GM12801 (cell line): ENCODE measurements around the gene PIAS4.

Experiments
- CTCF ChIP-seq: IDR thresholded peaks from one replicate; pipeline ENCODE4 v1.5.1; 2011; ENCODE audit warnings: control low read depth; ENCODE audit not compliant: insufficient read length; ENCODE audit errors: extremely low read depth

The PIAS4 gene

GRCh38 chr19:4061683-4062418 lies 54.3 kb downstream of the PIAS4 start:
- TF ChIP-seq CTCF: no peak

- no peak for TF ChIP-seq CTCF
These were observed 55.2 kb downstream of the PIAS4 start for GRCh38 chr19:4062419-4063368.

GRCh38 chr19:4063369-4064148 lies 56.0 kb downstream of the PIAS4 start:
- no peak for TF ChIP-seq CTCF

GRCh38 chr19:4064149-4064495 lies 56.6 kb downstream of the PIAS4 start:
- no peak for TF ChIP-seq CTCF

GRCh38 chr19:4064496-4065260 lies 57.1 kb downstream of the PIAS4 start:
- no peak for TF ChIP-seq CTCF

- no peak for TF ChIP-seq CTCF
These were observed 58.1 kb downstream of the PIAS4 start for GRCh38 chr19:4065430-4066175.
